Mesothelial cell of epicardium (in vitro differentiated cells): ENCODE data around the gene CABCOCO1. TPM values are rescaled to one million over a fixed set of nuclear protein-coding genes. Genes with fewer than 3 reads are reported as not detected.

Experiments
- DNase-seq, 2 experiments: peaks; one replicate each; pipeline ENCODE4 v3.0.0; 2021; ENCODE audit warnings: low spot score in 2 of 2; ENCODE audit not compliant: unreplicated experiment in 2 of 2
- H3K27ac Mint-ChIP-seq: 2 replicates; pipeline ENCODE4 v1.8.0; 2021; ENCODE audit warnings: mixed read lengths
- H3K27me3 Mint-ChIP-seq: 2 replicates; pipeline ENCODE4 v1.8.0; 2021; ENCODE audit warnings: low read depth, mixed read lengths
- H3K36me3 Mint-ChIP-seq: 2 replicates; pipeline ENCODE4 v1.8.0; 2021; ENCODE audit warnings: mixed read lengths
- H3K4me1 Mint-ChIP-seq: 2 replicates; pipeline ENCODE4 v1.8.0; 2021; ENCODE audit warnings: mixed read lengths
- H3K4me3 Mint-ChIP-seq: 2 replicates; pipeline ENCODE4 v1.8.0; 2021; ENCODE audit warnings: mild to moderate bottlenecking, moderate library complexity, mixed read lengths
- H3K9me3 Mint-ChIP-seq: 2 replicates; pipeline ENCODE4 v1.8.0; 2021; ENCODE audit warnings: mixed read lengths
- total RNA-seq: library from RNA; stranded (reverse); gene quantifications from 3 replicates; pipeline ENCODE4 v1.2.1, GENCODE V29; 2021
- TF ChIP-seq, protein P1 (sequence below): fragments of 200-600 bp; sonication (generic); IDR thresholded peaks from one replicate; pipeline ENCODE4 v1.5.0; 2021; ENCODE audit warnings: antibody characterized with exemption; ENCODE audit not compliant: unreplicated experiment

CABCOCO1 gene
- total RNA-seq, 1 donor from 2014 or later, result 2.5 TPM

DNA sequence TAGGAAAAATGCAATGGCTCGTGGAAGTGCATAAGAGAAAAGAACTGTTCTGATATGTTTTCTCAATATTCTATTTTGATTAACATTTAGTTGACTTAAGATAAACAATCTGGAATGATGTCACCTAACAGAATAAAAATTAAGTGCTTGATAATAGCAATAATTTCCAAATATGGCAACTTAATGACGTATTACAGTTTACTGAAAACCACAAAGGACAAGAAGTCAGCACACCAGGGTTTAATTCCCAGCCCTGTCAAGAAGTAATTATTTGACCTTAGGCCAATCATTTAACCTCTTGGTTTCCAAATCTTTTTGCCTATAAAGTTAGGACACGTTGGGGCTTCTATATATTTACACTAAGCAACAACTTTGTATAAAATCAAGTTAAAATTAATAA is 95.7 kb downstream of the CABCOCO1 start:
- no peak for DNase-seq
- peaks cover 11% of the 10 kb centered on the region for H3K9me3 Mint-ChIP-seq

DNA sequence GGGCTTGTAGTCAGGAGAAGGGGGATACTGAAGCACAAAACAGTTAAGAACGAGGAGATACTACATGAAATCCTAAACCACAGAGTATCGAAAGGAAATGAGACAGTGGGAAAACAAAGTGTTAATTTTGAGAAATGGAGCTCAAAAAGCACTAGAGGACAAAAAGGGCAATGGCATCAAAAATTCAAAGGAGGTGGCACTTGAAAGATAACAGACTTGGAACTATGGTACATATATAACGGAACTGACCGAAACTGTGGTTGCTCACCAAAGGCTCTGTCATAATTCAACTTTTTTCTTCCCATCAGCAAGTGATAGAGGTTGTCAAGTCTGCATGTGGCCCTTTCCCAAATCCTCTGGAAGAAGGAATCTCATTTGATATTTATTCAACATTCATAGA is 97.0 kb downstream of the CABCOCO1 start:
- no peak overlapping the region for H3K27ac Mint-ChIP-seq
- no peaks in the 10 kb centered on the region for H3K27me3 Mint-ChIP-seq

More for the DNA sequence above, 95.7 kb downstream of the CABCOCO1 start:
- Mint-ChIP-seq H3K27ac (no peak overlapping the region), H3K4me1 (peaks cover 52% of the 10 kb centered on the region), H3K4me3 (no peak overlapping the region), H3K27me3 (no peaks in the 10 kb centered on the region), H3K36me3 (peaks cover 2% of the 10 kb centered on the region)
- TF ChIP-seq, protein P1, sequence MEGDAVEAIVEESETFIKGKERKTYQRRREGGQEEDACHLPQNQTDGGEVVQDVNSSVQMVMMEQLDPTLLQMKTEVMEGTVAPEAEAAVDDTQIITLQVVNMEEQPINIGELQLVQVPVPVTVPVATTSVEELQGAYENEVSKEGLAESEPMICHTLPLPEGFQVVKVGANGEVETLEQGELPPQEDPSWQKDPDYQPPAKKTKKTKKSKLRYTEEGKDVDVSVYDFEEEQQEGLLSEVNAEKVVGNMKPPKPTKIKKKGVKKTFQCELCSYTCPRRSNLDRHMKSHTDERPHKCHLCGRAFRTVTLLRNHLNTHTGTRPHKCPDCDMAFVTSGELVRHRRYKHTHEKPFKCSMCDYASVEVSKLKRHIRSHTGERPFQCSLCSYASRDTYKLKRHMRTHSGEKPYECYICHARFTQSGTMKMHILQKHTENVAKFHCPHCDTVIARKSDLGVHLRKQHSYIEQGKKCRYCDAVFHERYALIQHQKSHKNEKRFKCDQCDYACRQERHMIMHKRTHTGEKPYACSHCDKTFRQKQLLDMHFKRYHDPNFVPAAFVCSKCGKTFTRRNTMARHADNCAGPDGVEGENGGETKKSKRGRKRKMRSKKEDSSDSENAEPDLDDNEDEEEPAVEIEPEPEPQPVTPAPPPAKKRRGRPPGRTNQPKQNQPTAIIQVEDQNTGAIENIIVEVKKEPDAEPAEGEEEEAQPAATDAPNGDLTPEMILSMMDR, result no peak

DNA sequence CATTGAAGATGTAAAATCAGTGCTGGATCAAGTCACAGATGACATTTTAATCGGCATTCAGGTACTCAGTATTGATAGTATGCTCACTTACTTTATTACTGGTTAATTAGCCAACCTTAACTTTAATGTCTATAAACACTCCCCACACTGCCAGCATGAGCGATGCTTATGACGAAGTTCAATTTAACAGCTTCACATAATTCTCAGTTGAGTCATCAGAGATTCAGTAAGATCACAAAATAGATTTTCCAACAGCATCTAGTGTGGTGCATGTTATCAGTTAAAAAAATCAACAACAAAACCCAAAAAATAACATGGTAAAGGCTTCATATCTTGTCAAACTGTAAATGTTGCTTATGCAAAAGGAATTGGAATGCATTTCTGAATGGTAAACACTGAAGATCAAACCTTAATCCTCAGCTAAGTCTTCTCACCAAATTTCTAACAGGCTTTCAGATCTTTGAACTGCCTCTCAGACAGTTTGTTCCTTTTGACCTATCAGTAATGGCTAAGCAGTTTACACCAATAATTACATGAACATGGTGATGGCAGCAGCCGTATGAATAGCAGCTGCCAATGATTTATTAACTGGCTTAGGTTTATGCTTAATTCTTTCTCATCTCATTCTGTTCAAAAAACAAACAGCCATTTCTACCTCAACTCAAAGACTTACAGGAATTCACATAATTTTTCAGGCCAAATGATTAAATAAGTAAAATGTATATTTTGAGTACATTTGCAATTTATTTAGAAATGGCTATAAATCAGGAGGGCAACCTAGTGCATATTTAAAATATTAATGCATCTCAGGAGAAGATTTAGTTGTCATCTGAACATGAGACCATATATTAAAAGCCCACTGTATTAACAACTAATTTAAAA is 98.5 kb downstream of the CABCOCO1 start:
- Mint-ChIP-seq H3K9me3 (peaks cover 11% of the 10 kb centered on the region), H3K27ac (peak overlapping the region; percentile 67), H3K4me1 (peaks cover 42% of the 10 kb centered on the region), H3K4me3 (no peak overlapping the region), H3K27me3 (no peaks in the 10 kb centered on the region), H3K36me3 (peaks cover 2% of the 10 kb centered on the region)
- no peak for DNase-seq
- TF ChIP-seq, protein P1, result no peak

More for the DNA sequence above, 97.0 kb downstream of the CABCOCO1 start:
- TF ChIP-seq, protein P1, result no peak
- Mint-ChIP-seq H3K4me3 (no peak overlapping the region), H3K4me1 (peaks cover 40% of the 10 kb centered on the region), H3K36me3 (peaks cover 2% of the 10 kb centered on the region), H3K9me3 (peaks cover 11% of the 10 kb centered on the region)
- DNase-seq, result no peak

DNA sequence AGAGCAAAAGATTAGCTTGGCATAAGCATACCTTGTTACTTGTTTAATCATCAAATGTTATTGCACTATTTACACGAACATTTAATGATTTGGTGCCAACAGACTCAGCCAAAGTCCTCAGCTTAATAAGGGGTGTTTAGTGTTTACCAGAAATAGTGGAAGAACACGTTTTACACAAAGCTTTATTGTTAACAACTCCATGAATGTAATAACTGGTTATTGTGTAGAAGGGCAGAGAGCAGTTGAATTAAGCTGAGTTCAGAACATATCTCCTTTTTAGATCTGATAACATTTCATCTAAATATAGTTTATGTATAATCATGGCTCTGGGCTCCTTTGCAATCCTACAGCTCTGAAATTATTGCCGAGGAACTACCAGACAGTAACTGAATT is 99.1 kb downstream of the CABCOCO1 start:
- Mint-ChIP-seq H3K36me3 (peaks cover 2% of the 10 kb centered on the region), H3K27ac (peak overlapping the region; percentile 67), H3K4me1 (peaks cover 42% of the 10 kb centered on the region), H3K27me3 (no peaks in the 10 kb centered on the region), H3K4me3 (no peak overlapping the region), H3K9me3 (peaks cover 11% of the 10 kb centered on the region)
- TF ChIP-seq, protein P1, result no peak
- DNase-seq, result no peak

DNA sequence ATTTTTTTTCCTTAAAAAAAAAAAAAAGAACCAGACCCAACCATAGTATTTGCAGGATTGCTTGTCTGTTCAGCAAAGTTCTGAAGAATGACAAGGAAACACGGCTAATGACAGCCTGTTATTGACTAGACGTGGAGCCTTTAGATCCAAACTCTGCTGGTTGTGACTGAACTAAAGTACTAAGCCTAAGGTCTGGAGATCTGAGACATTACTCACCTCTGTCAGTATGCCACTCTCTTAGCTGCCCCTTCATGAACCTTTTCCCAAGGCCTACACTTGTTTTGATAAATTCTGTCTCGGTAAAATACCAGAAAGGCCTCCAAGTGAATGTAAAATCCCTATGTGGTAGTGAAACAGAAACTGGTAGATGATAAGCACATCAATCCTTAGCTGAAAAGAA is 101.0 kb downstream of the CABCOCO1 start:
- H3K36me3 Mint-ChIP-seq, result peaks cover 2% of the 10 kb centered on the region
- no peak overlapping the region for H3K4me3 Mint-ChIP-seq
- peaks cover 31% of the 10 kb centered on the region for H3K4me1 Mint-ChIP-seq
- H3K27me3 Mint-ChIP-seq, result no peaks in the 10 kb centered on the region
- DNase-seq, result no peak
- peaks cover 11% of the 10 kb centered on the region for H3K9me3 Mint-ChIP-seq
- TF ChIP-seq, protein P1, result no peak
- no peak overlapping the region for H3K27ac Mint-ChIP-seq
